ENCODE data around the gene KCTD4.

The KCTD4 gene

DNA sequence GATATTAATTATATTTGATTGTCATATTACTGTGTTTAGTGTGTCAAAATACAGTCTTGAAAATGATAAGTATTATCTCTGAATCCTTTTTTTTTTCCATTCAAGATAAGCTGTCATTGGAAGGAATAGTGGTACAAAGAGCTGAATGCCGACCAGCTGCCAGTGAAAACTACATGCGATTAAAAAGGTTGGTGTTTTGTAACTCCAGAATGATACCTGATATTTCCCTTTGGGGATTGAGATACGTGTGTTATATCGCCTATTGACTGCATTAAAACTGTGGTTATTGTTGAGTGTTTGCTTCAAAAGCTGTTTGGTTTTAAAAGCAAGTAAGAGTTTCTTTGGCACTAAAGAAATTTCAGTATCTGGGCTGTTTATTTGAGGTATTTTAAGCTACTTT is 6.5 kb upstream of the KCTD4 start:
- no peak for DNase-seq (ENCODE audit: low spot score)
- TF ChIP-seq, protein P1, sequence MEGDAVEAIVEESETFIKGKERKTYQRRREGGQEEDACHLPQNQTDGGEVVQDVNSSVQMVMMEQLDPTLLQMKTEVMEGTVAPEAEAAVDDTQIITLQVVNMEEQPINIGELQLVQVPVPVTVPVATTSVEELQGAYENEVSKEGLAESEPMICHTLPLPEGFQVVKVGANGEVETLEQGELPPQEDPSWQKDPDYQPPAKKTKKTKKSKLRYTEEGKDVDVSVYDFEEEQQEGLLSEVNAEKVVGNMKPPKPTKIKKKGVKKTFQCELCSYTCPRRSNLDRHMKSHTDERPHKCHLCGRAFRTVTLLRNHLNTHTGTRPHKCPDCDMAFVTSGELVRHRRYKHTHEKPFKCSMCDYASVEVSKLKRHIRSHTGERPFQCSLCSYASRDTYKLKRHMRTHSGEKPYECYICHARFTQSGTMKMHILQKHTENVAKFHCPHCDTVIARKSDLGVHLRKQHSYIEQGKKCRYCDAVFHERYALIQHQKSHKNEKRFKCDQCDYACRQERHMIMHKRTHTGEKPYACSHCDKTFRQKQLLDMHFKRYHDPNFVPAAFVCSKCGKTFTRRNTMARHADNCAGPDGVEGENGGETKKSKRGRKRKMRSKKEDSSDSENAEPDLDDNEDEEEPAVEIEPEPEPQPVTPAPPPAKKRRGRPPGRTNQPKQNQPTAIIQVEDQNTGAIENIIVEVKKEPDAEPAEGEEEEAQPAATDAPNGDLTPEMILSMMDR (IDR thresholded peaks at IDR 0.05; ENCODE audit: borderline replicate concordance, control extremely low read depth, extremely low read depth, insufficient read depth, missing control alignments), result no peak
- in situ Hi-C loops (cut with MboI; ENCODE audit: low sequenced_read_pairs, unreplicated experiment), result no loop called here

DNA sequence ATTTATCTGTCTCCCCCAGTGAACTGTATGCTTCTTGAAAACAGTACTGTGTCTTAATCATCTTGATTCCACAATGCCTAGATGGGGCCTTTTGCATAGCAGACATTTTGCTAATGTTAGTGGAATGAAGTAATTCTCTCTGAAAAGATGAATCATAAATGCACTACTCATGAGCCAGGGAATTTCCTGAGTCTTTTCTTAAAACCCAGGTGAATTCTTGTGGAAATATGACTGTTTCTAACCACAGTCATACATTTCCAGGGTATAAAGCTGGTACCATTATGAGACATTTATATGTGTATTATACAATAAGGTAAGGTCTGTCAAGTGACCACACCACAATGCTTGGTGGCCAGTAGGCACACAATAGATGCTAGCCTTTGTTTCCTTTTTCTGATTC is 5.5 kb upstream of the KCTD4 start:
- DNase-seq (ENCODE audit: low spot score), result peak; percentile 15
- TF ChIP-seq, protein P1 (IDR thresholded peaks at IDR 0.05; ENCODE audit: borderline replicate concordance, control extremely low read depth, extremely low read depth, insufficient read depth, missing control alignments), result no peak
- in situ Hi-C loops (cut with MboI; ENCODE audit: low sequenced_read_pairs, unreplicated experiment), result no loop called here

DNA sequence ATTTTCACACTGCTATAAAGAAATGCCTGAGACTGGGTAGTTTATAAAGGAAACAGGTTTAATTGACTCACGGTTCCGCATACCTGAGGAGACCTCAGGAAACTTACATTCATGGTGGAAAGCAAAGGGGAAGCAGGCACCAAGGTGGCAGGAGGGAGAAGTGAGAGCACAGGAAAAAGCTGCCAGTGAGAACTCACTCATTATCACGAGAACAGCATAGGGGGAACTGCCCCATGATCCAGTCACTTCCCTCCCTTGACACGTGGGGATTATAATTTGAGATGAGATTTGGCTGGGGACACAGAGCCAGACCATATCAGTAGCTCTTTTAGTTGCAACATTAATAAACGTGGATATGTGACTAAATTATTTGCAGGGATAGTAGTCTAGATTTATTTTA is 4.3 kb upstream of the KCTD4 start:
- TF ChIP-seq, protein P1 (IDR thresholded peaks at IDR 0.05; ENCODE audit: borderline replicate concordance, control extremely low read depth, extremely low read depth, insufficient read depth, missing control alignments), result no peak
- no peak for DNase-seq (ENCODE audit: low spot score)
- in situ Hi-C loops (cut with MboI; ENCODE audit: low sequenced_read_pairs, unreplicated experiment), result no loop called here

DNA sequence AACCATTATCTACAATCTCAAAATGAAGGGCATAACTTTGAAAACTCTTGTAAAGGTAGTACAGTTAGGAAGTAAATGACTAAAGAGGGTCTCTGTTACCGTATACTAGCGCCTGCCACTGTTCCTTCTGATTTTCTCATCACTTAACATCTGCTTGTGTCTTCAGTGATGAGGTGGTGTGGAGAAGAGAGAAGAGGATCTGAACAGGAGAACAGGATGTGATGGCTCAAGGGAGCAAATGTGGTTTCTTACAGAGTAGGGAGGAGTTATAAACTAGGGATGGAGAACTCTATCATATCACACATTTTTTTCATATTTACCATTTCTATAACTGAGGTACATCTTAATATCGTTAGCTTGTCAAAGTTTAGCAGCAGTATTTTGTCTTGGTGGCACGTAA is 1.1 kb downstream of the KCTD4 start:
- no peak for DNase-seq (ENCODE audit: low spot score)
- in situ Hi-C loops (cut with MboI; ENCODE audit: low sequenced_read_pairs, unreplicated experiment), result no loop called here
- TF ChIP-seq, protein P1 (IDR thresholded peaks at IDR 0.05; ENCODE audit: borderline replicate concordance, control extremely low read depth, extremely low read depth, insufficient read depth, missing control alignments), result no peak

DNA sequence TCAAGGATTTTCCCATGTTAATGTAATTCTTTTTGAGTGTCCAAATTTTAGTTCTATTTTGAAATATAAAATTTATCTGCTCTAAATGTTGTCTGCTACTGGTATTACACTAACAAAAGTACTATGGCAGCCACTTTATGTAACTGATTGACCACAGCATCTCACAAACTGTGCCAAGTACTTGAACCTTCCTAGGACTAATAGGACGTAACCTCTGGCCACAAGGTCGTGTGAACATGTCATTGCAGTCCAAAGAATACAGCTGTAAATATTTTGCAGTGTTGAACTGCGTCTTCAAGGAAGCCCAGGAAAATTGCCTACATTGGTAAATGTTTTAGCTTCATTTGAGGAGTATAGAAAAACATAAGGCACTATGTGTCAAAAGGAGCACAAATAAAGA is 1.9 kb downstream of the KCTD4 start:
- no peak for DNase-seq (ENCODE audit: low spot score)
- in situ Hi-C loops (cut with MboI; ENCODE audit: low sequenced_read_pairs, unreplicated experiment), result no loop called here
- TF ChIP-seq, protein P1 (IDR thresholded peaks at IDR 0.05; ENCODE audit: borderline replicate concordance, control extremely low read depth, extremely low read depth, insufficient read depth, missing control alignments), result no peak

DNA sequence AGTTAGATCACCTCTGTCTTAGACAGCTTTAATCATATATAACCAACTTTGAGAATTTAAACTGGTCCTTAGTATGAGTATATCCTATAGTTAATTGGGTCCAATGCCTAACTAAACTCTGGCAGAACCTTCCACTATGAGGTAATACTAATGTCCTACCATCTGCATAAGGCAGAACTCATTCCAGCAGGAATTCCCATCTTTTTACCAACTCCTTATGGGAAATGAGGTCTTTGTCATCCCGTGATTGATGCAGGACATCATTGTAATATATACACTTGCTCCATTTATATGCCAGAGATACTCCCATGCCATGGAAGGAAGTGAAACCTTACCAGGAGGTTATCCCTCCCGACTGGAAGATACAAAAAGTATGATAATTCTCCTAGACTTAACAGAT is 2.8 kb downstream of the KCTD4 start:
- DNase-seq (ENCODE audit: low spot score), result no peak
- TF ChIP-seq, protein P1 (IDR thresholded peaks at IDR 0.05; ENCODE audit: borderline replicate concordance, control extremely low read depth, extremely low read depth, insufficient read depth, missing control alignments), result no peak
- in situ Hi-C loops (cut with MboI; ENCODE audit: low sequenced_read_pairs, unreplicated experiment), result no loop called here

DNA sequence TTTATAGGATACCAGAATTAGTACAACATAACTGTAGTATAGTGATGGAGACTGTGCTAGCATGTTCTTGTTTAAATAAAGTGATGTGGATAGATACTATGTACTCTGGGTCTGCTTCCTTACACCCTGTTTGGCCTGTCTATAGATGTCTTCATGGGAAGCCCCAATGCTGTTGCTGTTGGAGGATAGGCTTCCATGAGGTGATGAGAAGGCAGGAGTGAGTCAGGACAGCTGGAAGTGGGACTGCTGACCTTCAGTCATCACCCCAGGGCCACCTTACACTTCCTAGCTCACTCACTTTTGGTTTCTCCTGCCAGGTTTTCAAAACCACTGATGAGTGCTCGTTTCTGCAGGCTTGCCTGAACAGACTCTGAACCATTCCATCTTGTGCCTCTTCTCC is 4.2 kb downstream of the KCTD4 start:
- TF ChIP-seq, protein P1 (IDR thresholded peaks at IDR 0.05; ENCODE audit: borderline replicate concordance, control extremely low read depth, extremely low read depth, insufficient read depth, missing control alignments), result no peak
- in situ Hi-C loops (cut with MboI; ENCODE audit: low sequenced_read_pairs, unreplicated experiment), result no loop called here
- DNase-seq (ENCODE audit: low spot score), result no peak

All from GM13976 (cell line).